Astrocyte (in vitro differentiated cells and primary cell): ENCODE data around the gene FABP6.

ENCODE experiments used
- EZH2 ChIP-seq: IDR thresholded peaks from 2 replicates; pipeline ENCODE4 v1.6.1; 2012; ENCODE audit warnings: mild to moderate bottlenecking, low read length, inconsistent platforms; ENCODE audit not compliant: insufficient read depth
- TF ChIP-seq, protein P1 (sequence below): IDR thresholded peaks from 2 replicates; pipeline ENCODE4 v1.5.1; 2011; ENCODE audit warnings: low read depth, mild to moderate bottlenecking, inconsistent platforms, low read length, moderate library complexity; ENCODE audit not compliant: insufficient read depth

DNA sequence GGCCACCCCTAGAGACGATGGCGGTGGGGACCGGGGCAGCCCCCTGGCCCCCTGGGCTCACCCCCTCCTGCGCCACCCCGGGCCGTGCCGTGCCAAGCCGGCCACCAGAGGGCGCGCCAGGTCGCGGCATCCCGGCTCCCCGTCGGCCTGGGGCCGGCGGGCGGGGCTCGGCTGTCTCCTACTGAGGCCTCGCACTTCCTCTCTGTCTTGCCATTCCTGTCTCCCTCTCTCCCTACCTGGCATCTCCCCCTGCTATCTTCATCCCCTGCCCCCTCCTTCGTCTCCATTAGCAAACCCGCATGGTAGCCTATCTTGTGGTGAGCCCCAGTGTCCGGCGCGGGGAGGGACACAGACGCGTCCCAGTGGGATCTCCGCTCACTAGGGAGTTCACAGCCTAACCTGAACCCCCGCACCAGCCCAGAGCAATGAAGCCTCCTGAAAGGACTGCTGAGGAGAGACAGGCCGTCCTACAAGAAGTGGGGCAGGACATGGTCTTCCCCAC, 29.8 kb upstream of the FABP6 start:
- TF ChIP-seq, protein P1, sequence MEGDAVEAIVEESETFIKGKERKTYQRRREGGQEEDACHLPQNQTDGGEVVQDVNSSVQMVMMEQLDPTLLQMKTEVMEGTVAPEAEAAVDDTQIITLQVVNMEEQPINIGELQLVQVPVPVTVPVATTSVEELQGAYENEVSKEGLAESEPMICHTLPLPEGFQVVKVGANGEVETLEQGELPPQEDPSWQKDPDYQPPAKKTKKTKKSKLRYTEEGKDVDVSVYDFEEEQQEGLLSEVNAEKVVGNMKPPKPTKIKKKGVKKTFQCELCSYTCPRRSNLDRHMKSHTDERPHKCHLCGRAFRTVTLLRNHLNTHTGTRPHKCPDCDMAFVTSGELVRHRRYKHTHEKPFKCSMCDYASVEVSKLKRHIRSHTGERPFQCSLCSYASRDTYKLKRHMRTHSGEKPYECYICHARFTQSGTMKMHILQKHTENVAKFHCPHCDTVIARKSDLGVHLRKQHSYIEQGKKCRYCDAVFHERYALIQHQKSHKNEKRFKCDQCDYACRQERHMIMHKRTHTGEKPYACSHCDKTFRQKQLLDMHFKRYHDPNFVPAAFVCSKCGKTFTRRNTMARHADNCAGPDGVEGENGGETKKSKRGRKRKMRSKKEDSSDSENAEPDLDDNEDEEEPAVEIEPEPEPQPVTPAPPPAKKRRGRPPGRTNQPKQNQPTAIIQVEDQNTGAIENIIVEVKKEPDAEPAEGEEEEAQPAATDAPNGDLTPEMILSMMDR = peak; percentile 59
- no peak for TF ChIP-seq EZH2
